SJCRH30 (cell line): Measurements from ENCODE around the gene EVA1C. TPM values are rescaled to one million over a fixed set of nuclear protein-coding genes. Genes with fewer than 3 reads are reported as not detected.
"Not testable (repeated sequence)": the region's sequence is repeated elsewhere in the genome, so short reads cannot be mapped to it uniquely, and the experiment has no call there.

Source experiments
- DNase-seq, 2 experiments: peaks; one replicate each; pipeline ENCODE4 v3.0.0-alpha.2; 2015 to 2020
- H3K27ac ChIP-seq: fragments of 250-450 bp; sonication (Bioruptor Pico); 2 replicates; pipeline ENCODE4 v1.5.1; 2020; ENCODE audit warnings: mild to moderate bottlenecking, moderate library complexity
- H3K27me3 ChIP-seq: fragments of 250-450 bp; sonication (Bioruptor Pico); 2 replicates; pipeline ENCODE4 v1.5.1; 2020; ENCODE audit warnings: mild to moderate bottlenecking, moderate library complexity
- H3K36me3 ChIP-seq: fragments of 250-450 bp; sonication (Bioruptor Pico); 2 replicates; pipeline ENCODE4 v1.5.1; 2020; ENCODE audit warnings: mild to moderate bottlenecking, moderate library complexity
- H3K4me1 ChIP-seq: fragments of 250-450 bp; sonication (Bioruptor Pico); 2 replicates; pipeline ENCODE4 v1.5.1; 2020; ENCODE audit warnings: mild to moderate bottlenecking, moderate library complexity
- H3K4me3 ChIP-seq: fragments of 250-450 bp; sonication (Bioruptor Pico); 2 replicates; pipeline ENCODE4 v1.5.1; 2020; ENCODE audit warnings: mild to moderate bottlenecking, moderate library complexity
- H3K9me3 ChIP-seq: fragments of 250-450 bp; sonication (Bioruptor Pico); replicated peaks from 2 replicates; pipeline ENCODE4 v1.5.1; 2020; ENCODE audit warnings: mild to moderate bottlenecking, moderate library complexity
- total RNA-seq: library from RNA; depleted of rRNA; stranded (reverse); fragments of >200 nt; shearing (Covaris generic); gene quantifications from 2 replicates; pipeline ENCODE4 v1.2.3, GENCODE V29; 2014

The EVA1C gene
- total RNA-seq, 1 experiment from 2014 or later = 0.10 TPM

DNA sequence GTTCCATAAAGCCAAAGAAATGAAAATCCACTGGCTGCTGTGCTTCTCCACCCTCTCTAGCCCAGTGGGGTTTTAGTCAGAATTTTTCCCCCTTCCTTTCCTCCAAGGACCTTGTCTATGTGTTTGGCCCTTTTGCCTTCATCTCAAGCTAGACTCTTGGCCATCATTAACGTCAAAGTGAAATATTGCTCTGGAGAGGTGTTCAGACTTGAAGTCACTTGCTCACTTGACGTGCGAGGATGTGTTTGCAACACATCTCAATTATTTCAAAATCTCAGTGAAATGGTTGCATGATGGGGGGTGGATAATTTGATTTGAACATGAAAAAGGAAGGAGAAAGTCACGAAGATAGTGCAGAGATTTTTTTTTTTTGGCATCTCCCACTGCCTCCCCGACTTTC, 13.6 kb downstream of the EVA1C start:
- Histone ChIP-seq H3K9me3 (peaks cover 3% of the 10 kb centered on the region; the same call in 1 of the 2 replicates), H3K27me3 (no peaks in the 10 kb centered on the region), H3K4me3 (no peak overlapping the region), H3K27ac (no peak overlapping the region), H3K36me3 (no peaks in the 10 kb centered on the region), H3K4me1 (0 out of 2 replicates have a peak, but pooled peaks cover 3% of the 10 kb centered on the region)
- DNase-seq = no peak

DNA sequence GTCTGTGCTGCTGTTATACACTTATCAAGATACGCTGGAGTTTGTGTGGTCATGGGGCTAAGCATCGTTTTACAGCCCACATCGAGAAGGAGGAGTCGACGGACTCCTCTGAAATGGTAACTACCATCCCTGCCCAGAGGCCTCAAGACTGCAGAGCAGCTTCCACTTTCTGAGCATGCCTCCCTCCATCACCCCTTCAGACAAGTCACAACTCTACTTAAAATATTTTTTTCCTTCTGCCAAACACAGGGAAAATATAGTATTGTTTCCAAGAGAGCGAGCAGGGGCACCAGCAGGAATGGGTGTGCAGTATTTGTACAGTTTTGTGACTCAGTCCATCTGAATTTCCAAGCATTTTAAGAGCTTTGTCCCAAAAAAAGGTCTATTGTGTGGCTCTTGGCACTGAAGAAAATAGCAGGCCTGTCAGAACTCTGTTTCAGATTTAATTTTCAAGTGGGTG, 14.1 kb downstream of the EVA1C start:
- Histone ChIP-seq H3K4me1 (0 out of 2 replicates have a peak, but pooled peaks cover 3% of the 10 kb centered on the region), H3K27ac (no peak overlapping the region), H3K9me3 (peaks cover 3% of the 10 kb centered on the region; the same call in 1 of the 2 replicates), H3K36me3 (no peaks in the 10 kb centered on the region), H3K27me3 (no peaks in the 10 kb centered on the region), H3K4me3 (no peak overlapping the region)
- no peak for DNase-seq

DNA sequence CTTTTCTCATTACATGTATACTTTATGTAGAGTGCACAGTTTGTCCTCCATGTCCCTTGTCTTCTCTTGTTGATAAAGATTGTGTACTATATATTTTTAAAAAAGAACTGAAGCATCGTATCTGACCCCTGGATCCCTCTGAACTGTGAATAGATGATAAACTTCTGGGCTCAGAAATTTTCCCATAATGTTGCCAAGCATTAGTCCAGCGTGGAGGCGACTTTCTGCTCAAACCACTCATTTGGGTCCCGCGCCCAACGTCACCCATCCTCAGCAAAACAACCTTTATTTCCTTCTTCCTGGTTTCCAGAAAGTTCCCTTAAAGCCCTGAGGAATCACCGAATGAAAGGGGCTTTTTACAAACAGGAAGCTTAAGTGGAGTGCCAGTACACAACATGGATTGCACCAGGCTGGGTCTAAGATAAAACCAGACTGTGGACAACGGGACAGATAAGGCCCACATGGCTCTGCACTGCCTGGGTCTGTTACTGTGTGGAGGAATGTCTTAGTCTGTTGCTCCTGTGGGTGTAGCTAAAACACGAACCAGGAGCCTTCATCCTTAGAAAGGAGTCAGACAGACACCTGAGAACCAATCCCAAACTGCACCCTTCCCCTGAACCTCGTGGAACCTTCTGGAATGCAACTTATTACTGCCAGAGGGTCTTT, 15.6 kb downstream of the EVA1C start:
- H3K27ac ChIP-seq = no peak overlapping the region

DNA sequence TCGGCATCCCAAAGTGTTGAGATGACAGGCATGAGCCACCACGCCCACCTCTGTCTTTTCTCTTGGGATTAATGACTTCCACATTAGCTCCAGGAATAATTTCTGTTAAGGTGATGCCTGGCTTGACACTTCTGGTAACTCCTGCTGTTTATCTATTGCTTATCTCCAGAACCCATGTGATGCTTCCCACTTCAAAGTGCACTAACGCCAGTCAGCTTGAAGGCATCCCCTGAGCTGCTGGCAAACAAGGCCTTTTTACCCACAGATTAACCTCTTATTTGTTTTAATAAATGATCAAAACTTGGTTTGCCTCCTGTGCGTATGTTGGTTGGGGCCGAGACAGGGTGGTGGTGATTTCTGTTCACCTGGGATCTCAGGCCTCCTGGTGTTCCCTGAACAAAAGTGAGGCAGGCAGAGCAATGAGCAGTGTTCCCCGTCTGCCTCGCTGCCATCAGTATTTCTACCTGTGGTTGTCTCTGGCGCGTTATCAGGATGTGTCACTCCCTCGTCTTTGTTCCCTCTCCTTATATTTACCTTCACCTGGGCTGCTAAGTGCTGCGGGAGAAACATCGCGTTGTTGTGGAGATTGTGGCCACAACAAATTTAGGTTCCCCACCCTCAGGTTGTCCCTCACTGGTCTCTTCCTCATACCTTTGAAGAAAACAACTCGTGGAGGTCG, 20.6 kb downstream of the EVA1C start:
- not testable (repeated sequence) for H3K9me3 ChIP-seq, H3K4me1 ChIP-seq, H3K36me3 ChIP-seq, H3K27ac ChIP-seq, H3K4me3 ChIP-seq, DNase-seq, H3K27me3 ChIP-seq

More for the DNA sequence above, 15.6 kb downstream of the EVA1C start:
- no peaks in the 10 kb centered on the region for H3K9me3 ChIP-seq
- H3K36me3 ChIP-seq = no peaks in the 10 kb centered on the region
- H3K4me1 ChIP-seq = 0 out of 2 replicates have a peak, but pooled peaks cover 3% of the 10 kb centered on the region
- no peak for DNase-seq
- H3K4me3 ChIP-seq = no peak overlapping the region
- no peaks in the 10 kb centered on the region for H3K27me3 ChIP-seq

DNA sequence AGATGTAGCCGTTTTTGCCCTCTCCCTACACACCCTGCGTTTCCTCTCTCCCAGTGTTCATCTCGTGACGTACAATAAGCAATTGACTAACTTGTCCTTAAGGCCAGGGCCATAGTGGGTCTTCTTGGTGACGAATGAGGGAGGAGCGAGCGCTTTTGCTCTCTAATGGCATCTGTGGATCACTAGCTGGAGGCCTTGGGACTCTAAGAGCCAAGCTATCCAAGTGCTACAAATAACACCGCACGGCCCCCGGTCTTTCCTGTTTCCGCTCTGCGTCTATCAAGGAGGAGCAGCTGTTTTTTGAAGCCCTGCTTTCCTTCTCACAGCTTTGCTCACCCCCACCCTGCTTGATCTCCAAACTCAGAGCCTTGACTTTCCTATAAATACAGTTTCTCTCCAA, 25.2 kb downstream of the EVA1C start:
- H3K27me3 ChIP-seq = no peaks in the 10 kb centered on the region
- no peak overlapping the region for H3K4me3 ChIP-seq
- no peak overlapping the region for H3K27ac ChIP-seq
- no peaks in the 10 kb centered on the region for H3K4me1 ChIP-seq
- no peaks in the 10 kb centered on the region; the same call in 1 of the 2 replicates for H3K9me3 ChIP-seq
- no peaks in the 10 kb centered on the region for H3K36me3 ChIP-seq
- DNase-seq = no peak

DNA sequence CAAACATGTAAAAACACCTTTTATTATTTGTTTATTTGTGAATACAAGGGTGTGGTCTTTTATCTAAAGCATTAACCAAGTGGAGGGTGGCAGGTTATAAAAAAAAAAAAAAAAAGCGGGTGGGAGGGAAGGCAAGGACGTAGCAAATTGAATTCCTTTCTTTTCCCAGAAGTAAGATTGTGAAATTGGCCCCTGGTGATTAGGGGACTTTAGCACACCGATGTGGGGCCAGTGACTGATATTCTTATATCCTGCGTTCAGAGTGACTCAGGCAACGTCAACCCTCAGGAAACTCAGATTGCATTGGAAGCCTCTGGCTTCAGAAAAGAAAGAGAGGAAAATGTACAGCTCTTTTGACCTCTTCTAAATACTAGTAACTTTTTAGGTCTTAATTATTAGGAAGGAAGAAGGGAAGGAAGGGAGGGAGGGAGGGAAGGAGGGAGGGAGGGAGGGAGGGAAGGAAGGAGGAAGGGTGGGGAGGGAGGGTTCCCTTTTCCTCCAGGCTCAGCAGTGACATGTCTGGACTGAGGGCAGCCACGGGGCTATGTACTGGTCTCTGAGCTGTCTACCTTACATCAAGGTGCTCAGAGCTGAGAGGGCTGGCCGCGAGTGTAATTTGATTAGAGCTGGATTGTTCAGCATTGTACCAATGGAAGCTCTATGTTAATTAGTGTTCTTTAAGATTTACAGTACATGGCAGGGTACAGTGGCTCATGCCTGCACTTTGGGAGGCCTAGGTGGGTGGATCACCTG, 30.2 kb downstream of the EVA1C start:
- Histone ChIP-seq H3K4me3 (no peak overlapping the region), H3K4me1 (no peaks in the 10 kb centered on the region), H3K27ac (no peak overlapping the region), H3K9me3 (no peaks in the 10 kb centered on the region; the same call in 1 of the 2 replicates), H3K27me3 (no peaks in the 10 kb centered on the region), H3K36me3 (no peaks in the 10 kb centered on the region)
- no peak for DNase-seq

DNA sequence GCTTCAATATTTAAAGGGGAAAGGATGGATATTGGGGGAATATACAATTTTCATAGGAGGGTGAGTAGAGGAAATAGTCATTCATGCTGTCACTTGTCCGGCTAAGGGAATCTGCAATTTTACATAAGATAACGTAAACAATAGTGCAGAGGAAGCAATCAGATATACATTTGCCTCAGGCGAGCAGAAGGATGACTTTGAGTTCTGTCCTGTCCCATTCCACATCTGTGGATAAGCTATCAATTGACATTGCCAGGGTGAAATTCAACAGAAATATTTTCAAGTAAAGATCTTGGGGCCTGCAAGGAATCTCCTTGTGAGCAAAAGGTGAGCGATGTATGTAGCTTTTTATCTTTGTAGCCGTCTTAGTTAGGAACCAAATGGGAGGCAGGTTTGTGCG, 32.6 kb downstream of the EVA1C start:
- Histone ChIP-seq H3K9me3 (no peaks in the 10 kb centered on the region; the same call in 1 of the 2 replicates), H3K27me3 (no peaks in the 10 kb centered on the region), H3K4me3 (no peak overlapping the region), H3K36me3 (no peaks in the 10 kb centered on the region), H3K27ac (no peak overlapping the region), H3K4me1 (no peaks in the 10 kb centered on the region)
- no peak for DNase-seq

DNA sequence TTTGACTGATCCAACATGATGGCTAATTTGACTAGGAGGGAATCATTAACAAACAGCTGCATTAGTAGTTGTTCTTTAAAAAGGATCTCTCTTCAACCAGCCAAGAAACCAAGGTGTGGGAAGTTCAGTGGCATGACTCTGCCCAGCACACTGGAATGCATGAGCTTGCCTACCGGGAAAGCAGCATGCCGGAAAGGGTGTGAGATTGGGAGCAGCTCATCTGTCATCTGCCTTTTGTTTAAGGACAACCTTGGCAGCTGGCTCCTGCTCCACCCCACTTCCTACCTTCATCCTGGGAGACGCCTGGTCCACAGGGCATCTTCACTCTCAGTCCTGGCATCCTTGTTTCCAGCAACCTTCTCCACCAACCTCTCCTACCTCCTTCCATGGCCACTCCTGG, 33.9 kb downstream of the EVA1C start:
- H3K4me3 ChIP-seq, H3K27me3 ChIP-seq, H3K27ac ChIP-seq, H3K36me3 ChIP-seq, DNase-seq, H3K4me1 ChIP-seq, H3K9me3 ChIP-seq: not testable (repeated sequence)

DNA sequence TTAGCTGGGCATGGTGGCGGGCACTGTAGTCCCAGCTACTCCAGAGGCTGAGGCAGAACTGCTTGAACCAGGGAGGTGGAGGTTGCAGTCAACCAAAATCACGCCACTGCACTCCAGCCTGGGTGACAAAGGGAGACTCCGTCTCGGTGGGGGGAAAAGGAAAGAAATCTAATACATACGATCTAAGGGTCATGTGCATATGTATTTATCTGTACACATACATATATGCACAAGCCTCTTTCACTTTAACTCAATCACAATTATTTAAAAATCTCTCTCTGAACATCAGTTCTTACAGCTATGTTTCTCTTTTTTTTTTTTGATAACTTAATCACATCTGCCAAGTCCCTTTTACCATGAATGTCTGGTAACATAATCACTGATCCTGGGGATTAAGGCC, 34.7 kb downstream of the EVA1C start:
- H3K9me3 ChIP-seq = no peaks in the 10 kb centered on the region
- H3K36me3 ChIP-seq = no peaks in the 10 kb centered on the region
- no peak overlapping the region for H3K27ac ChIP-seq
- no peaks in the 10 kb centered on the region for H3K4me1 ChIP-seq
- no peaks in the 10 kb centered on the region for H3K27me3 ChIP-seq
- no peak overlapping the region for H3K4me3 ChIP-seq
- no peak for DNase-seq

DNA sequence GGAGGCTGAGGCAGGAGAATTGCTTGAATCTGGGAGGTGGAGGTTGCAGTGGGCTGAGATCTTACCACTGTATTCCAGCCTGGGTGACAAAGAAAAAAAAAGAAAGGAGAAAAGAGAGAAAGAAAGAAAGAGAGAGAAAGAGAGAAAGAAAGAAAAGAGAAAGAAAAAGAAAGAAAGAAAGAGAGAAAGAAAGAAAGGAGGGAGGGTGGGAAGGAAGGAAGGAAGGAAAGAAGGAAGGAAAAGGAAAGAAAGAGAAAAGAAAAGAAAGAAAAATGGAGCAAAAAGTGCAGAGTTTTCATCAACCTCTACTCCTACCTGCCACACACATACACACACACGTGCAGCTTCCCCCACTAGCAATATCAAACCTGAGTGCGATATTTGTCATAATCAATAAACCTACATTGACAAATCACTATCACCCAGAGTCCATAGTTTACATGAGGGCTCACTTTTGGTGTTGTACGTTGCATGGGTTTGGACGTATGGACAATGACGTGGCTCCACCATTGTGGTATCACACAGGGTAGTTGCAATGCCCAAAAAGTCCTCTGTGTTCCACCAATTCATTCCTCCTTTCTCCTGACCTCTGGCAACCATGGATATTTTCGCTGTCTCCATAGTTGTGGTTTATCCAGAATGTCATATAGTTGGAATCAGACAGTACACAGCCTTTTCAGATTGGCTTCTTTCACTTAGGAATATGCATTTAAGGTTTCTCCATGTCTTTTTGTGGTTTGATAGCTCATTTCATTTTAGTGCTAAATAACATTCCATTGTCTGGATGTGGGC, 36.5 kb downstream of the EVA1C start:
- H3K9me3 ChIP-seq = no peaks in the 10 kb centered on the region
- no peak for DNase-seq
- no peak overlapping the region for H3K27ac ChIP-seq
- no peaks in the 10 kb centered on the region for H3K27me3 ChIP-seq
- no peaks in the 10 kb centered on the region for H3K36me3 ChIP-seq
- no peaks in the 10 kb centered on the region for H3K4me1 ChIP-seq
- no peak overlapping the region for H3K4me3 ChIP-seq

DNA sequence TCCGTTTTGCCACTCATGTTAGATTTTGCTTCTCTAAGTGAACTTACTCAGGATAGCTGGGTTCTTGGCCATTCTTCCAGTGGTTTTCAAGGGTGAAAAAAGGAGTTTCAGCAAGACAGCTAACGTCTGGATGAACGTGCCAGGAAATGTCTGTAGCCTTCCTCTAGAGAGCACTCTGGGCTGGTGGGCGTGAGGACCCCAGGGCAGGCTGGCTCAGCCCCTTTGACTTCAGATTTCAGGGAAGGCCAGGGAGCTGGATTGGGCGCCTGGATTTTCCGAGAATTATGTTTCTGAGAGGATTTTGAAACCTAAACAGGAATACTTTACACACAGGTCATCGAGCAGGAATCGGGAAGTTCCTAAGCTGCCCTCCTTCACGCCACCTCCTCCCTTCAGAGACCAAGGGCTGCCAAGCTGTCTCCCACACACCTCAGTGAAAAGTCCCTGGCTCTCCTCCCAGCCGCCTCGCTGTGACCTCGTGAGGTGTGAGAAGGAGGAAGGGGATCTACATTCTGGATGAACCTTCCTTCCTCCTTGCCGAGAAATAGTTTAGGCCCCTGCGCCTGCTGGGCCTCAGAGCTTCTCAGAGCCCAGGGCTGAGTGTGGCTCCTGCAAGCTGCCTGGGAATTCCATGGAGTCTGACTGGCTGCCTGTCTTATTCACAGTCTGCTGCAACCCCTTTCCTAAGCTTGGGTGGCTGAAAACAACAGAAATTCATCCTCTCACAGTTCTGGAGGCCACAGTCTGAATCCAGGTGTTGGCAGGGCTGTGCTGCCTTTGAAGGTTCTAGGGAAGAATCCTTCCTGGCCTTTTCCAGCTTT, 38.6 kb downstream of the EVA1C start:
- not testable (repeated sequence) for DNase-seq, H3K27ac ChIP-seq, H3K36me3 ChIP-seq

DNA sequence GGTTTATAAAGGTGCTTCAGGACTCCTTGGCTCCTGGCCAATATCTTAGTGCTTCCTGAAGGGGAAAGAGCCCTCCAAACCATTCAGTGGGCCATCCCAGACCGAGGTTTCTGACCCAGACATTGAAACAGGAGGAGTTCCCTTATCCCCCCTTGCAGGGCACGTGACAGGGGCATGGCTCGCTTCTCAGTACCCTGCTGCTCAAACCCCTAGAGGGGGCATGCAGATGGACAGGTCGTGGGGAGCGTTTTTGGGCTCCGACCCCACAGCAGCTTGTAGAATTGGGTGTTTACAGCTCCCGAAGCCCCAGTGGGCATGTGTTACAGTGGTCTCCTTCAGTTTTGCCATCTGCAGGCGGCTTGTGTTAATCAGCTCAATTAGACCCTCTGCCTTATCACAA, 39.7 kb downstream of the EVA1C start:
- not testable (repeated sequence) for DNase-seq, H3K27me3 ChIP-seq, H3K4me1 ChIP-seq, H3K9me3 ChIP-seq, H3K36me3 ChIP-seq, H3K27ac ChIP-seq, H3K4me3 ChIP-seq

More for the DNA sequence above, 38.6 kb downstream of the EVA1C start:
- not testable (repeated sequence) for H3K4me1 ChIP-seq, H3K27me3 ChIP-seq, H3K4me3 ChIP-seq, H3K9me3 ChIP-seq

DNA sequence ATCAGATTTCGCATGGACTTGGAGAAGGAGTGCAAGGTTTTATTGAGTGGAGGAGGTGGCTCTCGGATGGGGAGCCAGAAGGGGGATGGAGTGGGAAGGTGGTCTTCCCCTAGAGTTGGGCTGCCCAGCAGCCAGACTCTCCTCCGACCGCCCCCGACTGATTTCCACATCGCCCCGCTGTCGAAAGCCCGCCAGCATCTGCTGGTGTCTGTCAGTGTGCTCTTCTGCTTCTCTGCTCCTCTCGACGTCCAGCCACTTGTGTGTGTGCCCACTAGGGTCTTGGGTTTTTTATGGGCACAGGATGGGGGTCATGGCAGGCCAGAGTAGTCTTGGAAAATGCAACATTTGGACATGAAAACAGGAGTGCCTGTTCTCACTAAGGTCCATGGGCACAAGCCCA, 40.1 kb downstream of the EVA1C start:
- Histone ChIP-seq H3K36me3 (no peaks in the 10 kb centered on the region), H3K27ac (no peak overlapping the region), H3K9me3 (no peaks in the 10 kb centered on the region), H3K4me1 (no peaks in the 10 kb centered on the region), H3K4me3 (no peak overlapping the region), H3K27me3 (peaks cover 10% of the 10 kb centered on the region)
- no peak for DNase-seq

DNA sequence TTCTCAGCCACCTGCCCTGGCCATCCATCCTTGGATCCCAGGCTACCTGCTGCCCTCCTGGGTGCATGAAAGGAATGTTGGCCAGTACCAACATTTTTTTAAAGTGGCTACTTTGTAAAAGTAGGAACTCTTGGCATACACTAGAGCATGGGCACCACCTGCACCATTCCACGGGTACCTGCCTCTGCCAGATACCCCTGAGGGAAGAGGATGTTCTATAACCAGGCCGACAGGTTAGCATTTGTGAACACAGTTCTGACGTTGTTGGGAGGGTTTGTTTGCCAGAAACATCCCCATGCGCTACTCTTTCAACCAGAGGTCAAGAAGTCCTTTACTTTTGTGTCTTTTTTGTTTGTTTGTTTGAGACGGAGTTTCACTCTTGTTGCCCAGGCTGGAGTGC, 43.0 kb downstream of the EVA1C start:
- Histone ChIP-seq H3K36me3 (no peaks in the 10 kb centered on the region), H3K9me3 (no peaks in the 10 kb centered on the region), H3K27ac (no peak overlapping the region), H3K4me1 (no peaks in the 10 kb centered on the region), H3K4me3 (no peak overlapping the region), H3K27me3 (peaks cover 10% of the 10 kb centered on the region)
- DNase-seq = no peak
